Astrocyte of the spinal cord (primary cell): Measurements from ENCODE around the gene CADM3.

Experiments used
- DNase-seq: peaks from one replicate; pipeline ENCODE4 v3.0.0; 2011; ENCODE audit warnings: low read depth, low spot score
- H3K4me3 ChIP-seq: 2 replicates; pipeline ENCODE4 v1.5.1; 2011; ENCODE audit warnings: low read depth, mild to moderate bottlenecking, low read length, moderate library complexity
- CTCF ChIP-seq: IDR thresholded peaks from 2 replicates; pipeline ENCODE4 v1.5.1; 2012; ENCODE audit warnings: low read depth, mild to moderate bottlenecking, low read length, inconsistent platforms
- in situ Hi-C: cut with HindIII; loops from 2 replicates; pipeline ENCODE4 v1.10.0; 2017; ENCODE audit warnings: low sequenced_read_pairs

CADM3 gene

GRCh38 chr1:159142391-159142663 lies 29.1 kb upstream of the CADM3 start:
- in situ Hi-C loops: no loop called here
- TF ChIP-seq CTCF: no peak
- no peak overlapping the region for H3K4me3 ChIP-seq
- DNase-seq: no peak

- DNase-seq: no peak
- no peak overlapping the region for H3K4me3 ChIP-seq
- no peak for TF ChIP-seq CTCF
- in situ Hi-C loops: no loop called here
These were observed 28.5 kb upstream of the CADM3 start for GRCh38 chr1:159142726-159143510.

- in situ Hi-C loops: no loop called here
- H3K4me3 ChIP-seq: no peak overlapping the region
- DNase-seq: no peak
- TF ChIP-seq CTCF: no peak
These were observed 26.8 kb upstream of the CADM3 start for GRCh38 chr1:159144571-159144970.

GRCh38 chr1:159146980-159147379 lies 24.4 kb upstream of the CADM3 start:
- no peak overlapping the region for H3K4me3 ChIP-seq
- TF ChIP-seq CTCF: no peak
- in situ Hi-C loops: no loop called here
- DNase-seq: no peak

- H3K4me3 ChIP-seq: no peak overlapping the region
- no peak for DNase-seq
- TF ChIP-seq CTCF: no peak
These were observed 19.4 kb upstream of the CADM3 start for GRCh38 chr1:159152031-159152430.

DNA sequence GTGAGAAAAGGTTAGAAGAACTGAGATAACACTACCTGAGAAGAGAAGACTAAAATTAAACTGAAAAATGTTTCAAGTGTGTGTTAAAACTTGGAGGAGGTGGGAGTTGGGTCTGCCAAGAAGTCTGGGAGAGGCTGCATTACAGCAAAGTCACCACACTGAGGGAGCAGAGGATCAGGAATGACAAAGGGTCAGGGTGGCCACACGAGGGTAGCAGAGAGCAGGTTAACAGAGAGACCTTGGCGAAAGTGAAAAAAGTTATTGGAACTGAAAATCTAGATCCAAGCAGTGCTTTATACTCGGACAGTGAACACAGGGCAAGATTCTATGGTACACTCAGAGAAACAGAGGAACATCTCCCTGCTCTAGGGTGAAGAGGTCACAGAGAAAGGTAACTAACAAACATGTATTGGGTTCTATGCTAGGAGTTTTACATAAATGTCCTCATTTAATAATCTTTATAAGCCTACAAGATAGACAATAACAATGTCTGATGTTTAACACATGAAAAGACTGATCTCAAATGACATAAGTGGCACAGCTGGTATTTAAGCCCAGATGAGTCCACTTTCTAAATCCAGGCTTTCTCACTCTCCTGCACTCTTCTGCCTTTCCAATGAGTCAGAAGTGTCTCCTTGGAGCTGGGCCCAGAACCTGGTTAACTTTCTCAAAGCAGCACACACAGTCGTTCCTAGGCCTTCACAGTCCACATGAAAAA lies 10.3 kb upstream of the CADM3 start:
- in situ Hi-C loops: no loop called here
- peak; percentile 96 for TF ChIP-seq CTCF
- H3K4me3 ChIP-seq: no peak overlapping the region
- DNase-seq: peak; percentile 90

More at GRCh38 chr1:159152031-159152430, 19.4 kb upstream of the CADM3 start:
- in situ Hi-C loops: no loop called here
